NCI-H2171 (cell line): Measurements from ENCODE around the gene DMWD.

Experiments
- DNase-seq: peaks from one replicate; lab custom pipeline; 2025; lab: John Stamatoyannopoulos, UW

The DMWD gene, protein sequence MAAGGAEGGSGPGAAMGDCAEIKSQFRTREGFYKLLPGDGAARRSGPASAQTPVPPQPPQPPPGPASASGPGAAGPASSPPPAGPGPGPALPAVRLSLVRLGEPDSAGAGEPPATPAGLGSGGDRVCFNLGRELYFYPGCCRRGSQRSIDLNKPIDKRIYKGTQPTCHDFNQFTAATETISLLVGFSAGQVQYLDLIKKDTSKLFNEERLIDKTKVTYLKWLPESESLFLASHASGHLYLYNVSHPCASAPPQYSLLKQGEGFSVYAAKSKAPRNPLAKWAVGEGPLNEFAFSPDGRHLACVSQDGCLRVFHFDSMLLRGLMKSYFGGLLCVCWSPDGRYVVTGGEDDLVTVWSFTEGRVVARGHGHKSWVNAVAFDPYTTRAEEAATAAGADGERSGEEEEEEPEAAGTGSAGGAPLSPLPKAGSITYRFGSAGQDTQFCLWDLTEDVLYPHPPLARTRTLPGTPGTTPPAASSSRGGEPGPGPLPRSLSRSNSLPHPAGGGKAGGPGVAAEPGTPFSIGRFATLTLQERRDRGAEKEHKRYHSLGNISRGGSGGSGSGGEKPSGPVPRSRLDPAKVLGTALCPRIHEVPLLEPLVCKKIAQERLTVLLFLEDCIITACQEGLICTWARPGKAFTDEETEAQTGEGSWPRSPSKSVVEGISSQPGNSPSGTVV

DNA sequence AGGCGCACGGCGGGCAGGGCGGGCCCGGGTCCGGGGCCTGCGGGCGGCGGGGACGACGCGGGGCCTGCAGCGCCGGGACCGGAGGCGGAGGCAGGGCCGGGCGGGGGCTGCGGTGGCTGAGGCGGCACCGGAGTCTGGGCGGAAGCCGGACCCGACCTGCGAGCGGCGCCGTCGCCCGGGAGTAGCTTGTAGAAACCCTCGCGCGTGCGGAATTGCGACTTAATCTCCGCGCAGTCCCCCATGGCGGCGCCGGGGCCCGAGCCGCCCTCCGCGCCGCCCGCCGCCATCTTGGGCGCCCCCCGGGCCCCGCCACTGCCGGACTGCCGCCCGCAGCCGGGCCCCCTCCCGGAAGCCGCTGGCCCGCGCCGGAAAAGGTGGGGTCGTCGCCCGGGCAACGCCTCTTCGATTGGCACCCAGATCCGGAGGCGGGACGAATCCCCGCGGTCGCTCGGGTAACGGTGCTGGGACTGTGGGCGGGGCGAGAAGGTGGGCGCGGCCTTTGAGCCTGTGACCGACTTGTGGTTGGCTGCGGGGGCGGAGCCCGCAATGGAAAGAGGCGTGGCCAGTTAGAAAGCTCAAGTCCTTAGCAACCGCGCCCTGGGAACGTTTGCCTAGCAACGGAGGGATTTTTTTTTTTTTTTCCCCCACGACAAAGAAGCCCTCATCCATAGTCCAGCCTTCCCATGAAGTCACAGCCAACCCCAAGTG, at the start of gene DMWD:
Gene DMWD, minus strand, starts transcription at position 376 of the 708 bp plus-strand sequence. Its CDS starts 89 bp downstream, at position 287.
- DNase-seq: peak; percentile 98

GRCh38 chr19:45842198-45842597, 49.6 kb upstream of the DMWD start:
- DNase-seq: no peak

DNA sequence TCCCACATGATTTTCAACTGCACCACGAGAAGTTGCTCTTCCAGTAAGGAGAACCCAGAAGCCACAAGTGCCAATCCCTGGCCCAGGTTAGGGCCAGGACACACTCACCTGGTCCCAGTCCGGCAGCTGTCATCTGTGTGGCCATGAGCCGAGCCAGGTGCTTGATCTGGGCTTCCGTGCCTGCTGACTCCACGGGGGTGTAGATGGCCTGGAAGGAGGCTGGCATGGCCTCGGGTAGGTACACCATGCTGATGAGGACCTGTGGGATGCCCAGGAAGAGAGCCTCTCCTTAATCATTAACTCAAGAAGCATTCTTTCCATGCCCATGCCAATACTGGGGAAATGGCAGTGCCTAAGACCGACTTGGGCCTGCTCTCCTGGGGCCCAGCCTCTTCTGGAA, 42.3 kb upstream of the DMWD start:
- no peak for DNase-seq

GRCh38 chr19:45828945-45829344, 36.3 kb upstream of the DMWD start:
- DNase-seq: no peak

DNA sequence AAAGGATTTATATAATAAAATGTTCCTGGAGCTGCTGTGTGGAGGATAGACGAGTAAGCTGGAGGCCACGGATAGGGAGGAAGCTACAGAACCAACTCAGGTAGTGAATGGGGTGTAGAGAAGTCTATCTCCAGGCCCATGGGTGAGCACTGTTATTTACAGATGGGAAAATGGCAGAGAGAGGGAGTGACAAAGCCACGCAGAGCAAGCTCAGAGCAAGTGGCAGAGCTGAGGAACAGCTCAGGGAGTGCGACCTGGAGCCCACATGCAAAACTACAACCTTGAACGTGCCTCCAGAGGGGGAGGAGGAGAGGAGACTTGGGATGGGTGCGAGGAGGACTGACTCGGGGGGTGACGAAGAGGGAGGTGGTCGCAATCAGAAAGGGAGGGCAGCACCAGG, 35.9 kb upstream of the DMWD start:
- DNase-seq: no peak

DNA sequence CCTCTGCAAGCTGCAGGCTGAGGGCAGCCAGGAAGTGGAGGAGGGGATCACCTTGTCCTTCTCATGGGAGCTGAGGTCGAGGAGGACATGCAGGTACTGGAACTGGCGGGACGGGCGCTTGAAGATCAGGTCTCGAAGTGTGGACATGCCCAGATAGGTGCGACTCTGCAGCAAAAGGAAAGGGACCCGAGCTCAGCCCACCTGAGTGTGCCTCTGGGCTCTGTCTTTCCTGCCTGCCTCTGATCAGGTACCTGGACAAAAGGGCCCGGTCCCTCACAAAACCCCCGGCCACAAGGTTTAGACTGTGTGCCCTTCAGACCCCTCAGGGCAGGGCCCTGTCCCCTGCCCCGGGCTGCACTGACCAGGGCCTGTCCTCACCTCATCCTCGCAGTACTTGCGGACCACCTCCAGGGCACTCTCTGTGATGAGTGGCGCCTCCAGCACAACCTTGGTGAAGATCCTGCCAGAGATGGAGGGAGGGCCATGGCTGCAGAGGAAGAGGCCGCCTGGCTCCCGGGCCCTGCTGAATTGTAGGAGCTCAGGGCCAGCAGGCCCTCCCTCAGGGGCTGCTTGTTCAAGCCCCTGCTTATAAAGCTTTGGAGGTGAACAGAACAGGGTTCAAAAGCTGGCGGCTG, 34.9 kb upstream of the DMWD start:
- DNase-seq: no peak

GRCh38 chr19:45826934-45827333, 34.3 kb upstream of the DMWD start:
- no peak for DNase-seq

- DNase-seq: no peak
Observed at GRCh38 chr19:45825917-45826893, 33.6 kb upstream of the DMWD start.

DNA sequence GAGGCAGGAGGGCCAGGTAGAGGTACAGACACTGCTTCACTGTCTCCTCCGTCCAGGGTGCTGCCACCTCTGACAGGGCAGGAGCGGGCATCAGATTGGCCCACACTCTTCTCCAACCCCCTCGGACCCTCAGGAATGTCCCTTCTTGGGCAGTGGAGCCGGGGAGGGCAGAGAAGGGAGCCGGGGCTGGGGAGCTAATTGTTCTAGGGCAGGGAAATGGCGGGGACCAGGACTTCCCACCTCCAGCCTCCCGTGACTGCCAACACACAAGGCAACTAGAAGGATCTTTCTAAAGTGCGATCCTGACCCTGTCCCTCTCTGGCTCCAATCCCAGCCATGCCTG, 32.6 kb upstream of the DMWD start:
- DNase-seq: no peak

GRCh38 chr19:45824531-45825262, 32.1 kb upstream of the DMWD start:
- no peak for DNase-seq

DNA sequence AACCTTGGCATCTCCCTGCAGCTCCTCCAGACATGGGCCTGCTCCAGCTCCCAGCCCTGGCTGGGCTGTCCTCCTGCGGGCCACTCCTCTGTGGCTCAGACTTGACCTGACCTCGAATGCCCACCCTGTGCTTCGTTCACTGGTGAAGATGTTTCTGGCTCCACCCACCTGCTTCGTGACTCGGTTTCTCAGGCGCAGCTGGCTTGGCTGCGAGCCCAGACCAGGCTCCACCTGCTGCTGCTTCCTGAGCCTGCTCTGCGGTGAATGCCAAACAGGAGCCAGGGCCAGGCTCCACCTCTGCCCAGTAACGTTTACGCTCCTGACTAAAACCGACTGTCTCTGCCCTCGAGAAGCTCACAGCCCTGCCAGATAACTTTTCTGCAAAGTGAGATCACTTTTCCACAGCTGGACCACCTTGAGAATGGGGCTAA, 31.4 kb upstream of the DMWD start:
- peak; percentile 65 for DNase-seq

GRCh38 chr19:45823182-45823581, 30.5 kb upstream of the DMWD start:
- no peak for DNase-seq

DNA sequence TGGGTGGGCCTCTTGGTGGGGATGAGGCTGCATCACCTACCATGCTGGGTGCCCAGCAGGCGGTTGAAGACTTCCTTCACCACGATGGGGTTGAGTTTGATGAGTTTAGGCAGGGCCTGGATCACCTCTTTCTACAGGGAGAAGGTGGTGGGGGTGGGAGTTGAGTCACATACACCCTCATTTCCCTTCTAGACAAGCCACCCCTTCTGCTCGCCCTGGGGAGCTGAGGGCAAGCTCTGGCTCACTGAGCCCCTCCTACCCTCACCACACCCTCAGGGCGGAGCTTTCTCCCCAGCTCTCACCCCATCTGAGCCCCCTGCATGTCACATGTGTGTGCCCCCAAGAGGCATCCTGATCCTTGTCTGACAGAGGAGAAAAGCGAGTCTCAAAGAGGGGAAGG, 30.1 kb upstream of the DMWD start:
- DNase-seq: no peak

DNA sequence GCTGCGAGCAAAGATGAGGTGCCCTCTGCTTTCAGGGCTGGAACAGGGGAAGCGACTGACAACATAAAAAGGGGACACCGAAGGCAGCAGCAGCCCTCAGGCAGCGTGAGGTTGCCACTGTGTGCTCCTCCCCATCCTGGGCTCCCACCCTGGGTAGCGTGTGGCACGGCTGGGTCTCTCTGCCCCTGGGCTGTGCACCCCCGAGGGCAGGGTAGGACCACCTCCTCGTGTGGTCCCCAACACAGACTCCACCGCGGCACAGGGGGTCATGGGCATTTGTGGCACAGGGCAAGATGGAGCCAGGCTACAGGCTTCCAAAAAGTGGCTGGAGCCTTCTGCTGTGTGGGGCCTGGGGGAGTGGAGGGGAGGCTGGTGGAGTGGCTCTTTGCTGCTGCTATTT, 28.9 kb upstream of the DMWD start:
- DNase-seq: no peak

GRCh38 chr19:45821103-45821521, 28.5 kb upstream of the DMWD start:
- DNase-seq: no peak

- DNase-seq: no peak
Observed at GRCh38 chr19:45820413-45821102, 27.9 kb upstream of the DMWD start.

DNA sequence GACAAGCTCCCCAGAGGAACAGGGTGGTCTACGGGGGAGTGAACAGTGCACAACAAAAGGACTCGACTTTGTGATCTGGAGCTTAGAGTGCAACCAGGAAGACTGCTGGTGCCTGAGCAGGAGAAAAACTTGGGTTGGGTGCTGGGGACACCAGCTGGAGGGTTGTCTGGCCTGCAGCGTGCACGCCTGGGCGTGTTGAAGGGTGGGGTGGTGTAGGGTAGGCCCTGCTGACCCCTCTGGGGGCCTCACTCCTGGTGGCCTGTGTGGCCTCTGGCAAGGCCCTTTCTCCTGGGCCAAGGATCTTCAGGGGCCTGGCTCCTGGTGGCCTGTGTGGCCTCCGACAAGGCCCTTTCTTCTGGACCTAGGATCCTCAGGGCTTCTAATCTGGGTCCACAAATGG, 27.1 kb upstream of the DMWD start:
- no peak for DNase-seq

GRCh38 chr19:45817725-45818301, 25.2 kb upstream of the DMWD start:
- no peak for DNase-seq

DNA sequence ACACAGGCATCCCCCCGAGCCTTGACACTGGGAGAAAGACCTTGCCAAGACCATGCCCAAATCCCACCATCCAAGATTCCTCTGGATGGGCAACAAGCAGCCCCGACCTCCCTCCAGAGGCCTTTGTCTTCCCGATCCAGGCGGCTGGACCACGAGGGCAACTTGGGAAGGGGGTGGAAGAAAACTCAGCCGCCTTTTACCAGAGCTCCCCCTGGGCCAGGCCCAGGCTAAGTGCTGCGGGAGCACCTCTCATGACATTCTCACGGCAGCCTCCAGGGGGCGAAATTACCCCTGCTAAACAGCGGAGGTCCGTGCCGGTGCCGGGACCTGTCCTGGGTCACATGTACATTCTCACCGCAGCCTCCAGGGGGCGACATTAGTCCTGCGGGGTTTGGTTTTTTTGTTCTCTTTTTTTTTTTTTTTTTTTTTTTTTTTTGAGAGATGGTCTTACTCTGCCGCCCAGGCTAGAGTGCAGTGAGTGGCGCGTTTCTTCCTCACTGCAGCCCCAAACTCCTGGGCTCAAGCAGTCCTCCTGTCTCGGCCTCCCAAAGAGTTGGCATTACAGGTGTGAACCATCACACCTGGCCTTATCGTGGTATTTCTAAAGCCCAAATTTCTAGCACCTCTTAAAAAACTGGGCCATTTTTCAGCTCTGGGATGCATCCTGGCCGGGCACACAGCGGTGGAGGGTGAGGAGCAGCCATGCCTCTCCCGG, 24.5 kb upstream of the DMWD start:
- peak; percentile 92 for DNase-seq
